ENCODE data around the gene SDC3. TPM values are rescaled to one million over a fixed set of nuclear protein-coding genes. Genes with fewer than 3 reads are reported as not detected.

SDC3 gene
- total and polyA plus RNA-seq, 10 of the 15 experiments (the other 5 are each of a cell fraction or from before 2014, with no cell fraction given) = under 0.01 to 0.46 (median 0.07) TPM; not detected in 2

GRCh38 chr1:30916296-30916695 is 7.7 kb upstream of the SDC3 start:
- no peak overlapping the region for H3K27ac ChIP-seq (ENCODE audit: control insufficient read depth, insufficient read depth)
- ChIA-PET SMC1A (ENCODE audit: uncharacterized antibody, unreplicated experiment) (no interaction called here), RAD21 (ENCODE audit: unreplicated experiment) (interaction anchor here (0.7 to 1.2 kb wide), 2 partner anchors 8 to 91 kb away, joined by 3 read pairs; no protein-coding TSS in a partner anchor), POLR2A (no interaction called here), CTCF (interaction anchor here (8.7 kb wide), 1 partner anchor 113 kb away, joined by 303 read pairs; no protein-coding TSS in a partner anchor)
- H4K20me1 ChIP-seq (ENCODE audit: control insufficient read depth, insufficient read depth) = no peaks in the 10 kb centered on the region
- H3K36me3 ChIP-seq (ENCODE audit: control insufficient read depth in 2 of 2, insufficient read depth in 2 of 2, low read length in 1 of 2) = no peaks in the 10 kb centered on the region
- no peaks in the 10 kb centered on the region for H3K4me1 ChIP-seq (ENCODE audit: control insufficient read depth, insufficient read depth, low read length)
- H3K4me2 ChIP-seq (ENCODE audit: control insufficient read depth, insufficient read depth) = no peak overlapping the region
- no peaks in the 10 kb centered on the region for H3K79me2 ChIP-seq (ENCODE audit: control insufficient read depth, insufficient read depth, low read length)
- no peak for FAIRE-seq
- DNase-seq (ENCODE audit: low read depth, low spot score) = no peak
- in situ Hi-C loops (cut with MboI) (loop anchor here (10.0 kb wide), 1 partner anchor 1681 kb away; the partner anchor contains the start of genes MECR and PTPRU), intact Hi-C loops (cut with micrococcal nuclease; ENCODE audit: unreplicated experiment) (no loop called here)
- ATAC-seq = no peak
- H2AFZ ChIP-seq (ENCODE audit: control insufficient read depth, low read depth, low read length) = no peak overlapping the region
- no peaks in the 10 kb centered on the region for H3K27me3 ChIP-seq (replicated peaks in 1 of 2; ENCODE audit: control insufficient read depth in 2 of 2, insufficient read depth in 2 of 2, low read length in 1 of 2)
- no peak overlapping the region for H3K4me3 ChIP-seq
- H3K9ac ChIP-seq (ENCODE audit: control insufficient read depth, insufficient read depth, low read length) = no peak overlapping the region
- H3K9me3 ChIP-seq (replicated peaks; ENCODE audit: control insufficient read depth, insufficient read depth, low read length) = no peaks in the 10 kb centered on the region
- WGBS (ENCODE audit: insufficient coverage, insufficient replicate concordance, low lambda C conversion rate, missing lambda C conversion rate) = 51% methylated on average over 12 of the region's 12 CpGs
- BruUV-seq (replicated peaks) = no TSS peak
- TF ChIP-seq ATF3 (IDR thresholded peaks at IDR 0.05; ENCODE audit: borderline replicate concordance, extremely low read depth, low read depth, low read length) = no peak
- no peak for TF ChIP-seq EGR1 (IDR thresholded peaks at IDR 0.05; ENCODE audit: borderline replicate concordance in 1 of 2, low read depth in 2 of 2, low read length in 2 of 2)
- TF ChIP-seq MTA2 (IDR thresholded peaks at IDR 0.05; ENCODE audit: low read depth) = no peak
- TF ChIP-seq POLR2AphosphoS2 (IDR thresholded peaks at IDR 0.05; ENCODE audit: low read depth, low read length) = no peak
- TF ChIP-seq, protein P1, sequence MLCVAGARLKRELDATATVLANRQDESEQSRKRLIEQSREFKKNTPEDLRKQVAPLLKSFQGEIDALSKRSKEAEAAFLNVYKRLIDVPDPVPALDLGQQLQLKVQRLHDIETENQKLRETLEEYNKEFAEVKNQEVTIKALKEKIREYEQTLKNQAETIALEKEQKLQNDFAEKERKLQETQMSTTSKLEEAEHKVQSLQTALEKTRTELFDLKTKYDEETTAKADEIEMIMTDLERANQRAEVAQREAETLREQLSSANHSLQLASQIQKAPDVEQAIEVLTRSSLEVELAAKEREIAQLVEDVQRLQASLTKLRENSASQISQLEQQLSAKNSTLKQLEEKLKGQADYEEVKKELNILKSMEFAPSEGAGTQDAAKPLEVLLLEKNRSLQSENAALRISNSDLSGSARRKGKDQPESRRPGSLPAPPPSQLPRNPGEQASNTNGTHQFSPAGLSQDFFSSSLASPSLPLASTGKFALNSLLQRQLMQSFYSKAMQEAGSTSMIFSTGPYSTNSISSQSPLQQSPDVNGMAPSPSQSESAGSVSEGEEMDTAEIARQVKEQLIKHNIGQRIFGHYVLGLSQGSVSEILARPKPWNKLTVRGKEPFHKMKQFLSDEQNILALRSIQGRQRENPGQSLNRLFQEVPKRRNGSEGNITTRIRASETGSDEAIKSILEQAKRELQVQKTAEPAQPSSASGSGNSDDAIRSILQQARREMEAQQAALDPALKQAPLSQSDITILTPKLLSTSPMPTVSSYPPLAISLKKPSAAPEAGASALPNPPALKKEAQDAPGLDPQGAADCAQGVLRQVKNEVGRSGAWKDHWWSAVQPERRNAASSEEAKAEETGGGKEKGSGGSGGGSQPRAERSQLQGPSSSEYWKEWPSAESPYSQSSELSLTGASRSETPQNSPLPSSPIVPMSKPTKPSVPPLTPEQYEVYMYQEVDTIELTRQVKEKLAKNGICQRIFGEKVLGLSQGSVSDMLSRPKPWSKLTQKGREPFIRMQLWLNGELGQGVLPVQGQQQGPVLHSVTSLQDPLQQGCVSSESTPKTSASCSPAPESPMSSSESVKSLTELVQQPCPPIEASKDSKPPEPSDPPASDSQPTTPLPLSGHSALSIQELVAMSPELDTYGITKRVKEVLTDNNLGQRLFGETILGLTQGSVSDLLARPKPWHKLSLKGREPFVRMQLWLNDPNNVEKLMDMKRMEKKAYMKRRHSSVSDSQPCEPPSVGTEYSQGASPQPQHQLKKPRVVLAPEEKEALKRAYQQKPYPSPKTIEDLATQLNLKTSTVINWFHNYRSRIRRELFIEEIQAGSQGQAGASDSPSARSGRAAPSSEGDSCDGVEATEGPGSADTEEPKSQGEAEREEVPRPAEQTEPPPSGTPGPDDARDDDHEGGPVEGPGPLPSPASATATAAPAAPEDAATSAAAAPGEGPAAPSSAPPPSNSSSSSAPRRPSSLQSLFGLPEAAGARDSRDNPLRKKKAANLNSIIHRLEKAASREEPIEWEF (IDR thresholded peaks at IDR 0.05; ENCODE audit: insufficient replicate concordance, low read depth, low read length) = no peak
- no peak for TF ChIP-seq RAD21 (IDR thresholded peaks at IDR 0.05; ENCODE audit: insufficient read depth, low read depth, low read length)
- TF ChIP-seq CEBPB (IDR thresholded peaks at IDR 0.05; ENCODE audit: borderline replicate concordance in 1 of 2, low read depth in 2 of 2, low read length in 2 of 2) = no peak
- no peak for TF ChIP-seq PML (IDR thresholded peaks at IDR 0.05; ENCODE audit: low read length)
- TF ChIP-seq TARDBP (IDR thresholded peaks at IDR 0.05; ENCODE audit: borderline replicate concordance) = no peak
- no peak for TF ChIP-seq YBX1 (IDR thresholded peaks at IDR 0.05)
- no peak for TF ChIP-seq MTA3 (IDR thresholded peaks at IDR 0.05; ENCODE audit: borderline replicate concordance, low read length)
- no peak for TF ChIP-seq RUNX3 (IDR thresholded peaks at IDR 0.05; ENCODE audit: low read length)
- no peak for TF ChIP-seq BHLHE40 (IDR thresholded peaks at IDR 0.05; ENCODE audit: borderline replicate concordance in 1 of 2, low read depth in 2 of 2, low read length in 1 of 2)
- no peak for TF ChIP-seq NKRF (conservative IDR thresholded peaks at IDR 0.05)
- TF ChIP-seq, protein P2, sequence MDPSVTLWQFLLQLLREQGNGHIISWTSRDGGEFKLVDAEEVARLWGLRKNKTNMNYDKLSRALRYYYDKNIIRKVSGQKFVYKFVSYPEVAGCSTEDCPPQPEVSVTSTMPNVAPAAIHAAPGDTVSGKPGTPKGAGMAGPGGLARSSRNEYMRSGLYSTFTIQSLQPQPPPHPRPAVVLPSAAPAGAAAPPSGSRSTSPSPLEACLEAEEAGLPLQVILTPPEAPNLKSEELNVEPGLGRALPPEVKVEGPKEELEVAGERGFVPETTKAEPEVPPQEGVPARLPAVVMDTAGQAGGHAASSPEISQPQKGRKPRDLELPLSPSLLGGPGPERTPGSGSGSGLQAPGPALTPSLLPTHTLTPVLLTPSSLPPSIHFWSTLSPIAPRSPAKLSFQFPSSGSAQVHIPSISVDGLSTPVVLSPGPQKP (IDR thresholded peaks at IDR 0.05; ENCODE audit: low read depth, low read length) = no peak
